RWPE2 (cell line): ENCODE results near the gene KNOP1.

Experiments
- ATAC-seq: fragments of 200-7000 bp; cut with Tn5 transposase; 3 replicates; pipeline ENCODE4 v1.9.1; 2021; ENCODE audit warnings: low read depth
- DNase-seq: peaks from one replicate; pipeline ENCODE4 v3.0.0-alpha.2; 2020; ENCODE audit warnings: low spot score
- H3K27ac ChIP-seq: fragments of 450-650 bp; 2 replicates; pipeline ENCODE4 v1.5.1; 2017; ENCODE audit warnings: mild to moderate bottlenecking; ENCODE audit not compliant: poor library complexity, severe bottlenecking
- H3K27me3 ChIP-seq: fragments of 250-450 bp; sonication (Bioruptor Pico); 2 replicates; pipeline ENCODE4 v1.5.1; 2021; ENCODE audit warnings: mild to moderate bottlenecking, moderate library complexity; ENCODE audit not compliant: insufficient read depth, poor library complexity, severe bottlenecking
- H3K36me3 ChIP-seq: fragments of 250-450 bp; sonication (Bioruptor Pico); 2 replicates; pipeline ENCODE4 v1.5.1; 2020; ENCODE audit warnings: low read depth, mild to moderate bottlenecking, moderate library complexity
- H3K4me1 ChIP-seq: fragments of 250-450 bp; sonication (Bioruptor Pico); 2 replicates; pipeline ENCODE4 v1.5.1; 2021; ENCODE audit warnings: mild to moderate bottlenecking, moderate library complexity; ENCODE audit not compliant: insufficient read depth, poor library complexity, severe bottlenecking
- H3K4me3 ChIP-seq: fragments of 250-450 bp; sonication (Bioruptor Pico); 2 replicates; pipeline ENCODE4 v1.5.1; 2021; ENCODE audit warnings: mild to moderate bottlenecking, moderate library complexity; ENCODE audit not compliant: severe bottlenecking
- H3K9me3 ChIP-seq: fragments of 250-450 bp; sonication (Bioruptor Pico); 2 replicates; pipeline ENCODE4 v1.5.1; 2021; ENCODE audit warnings: mild to moderate bottlenecking, moderate library complexity; ENCODE audit not compliant: severe bottlenecking
- TF ChIP-seq, protein P1 (sequence below): fragments of 450-650 bp; IDR thresholded peaks from one replicate; pipeline ENCODE4 v1.5.1; 2017; ENCODE audit warnings: mild to moderate bottlenecking, moderate library complexity; ENCODE audit not compliant: poor library complexity, severe bottlenecking

Gene KNOP1

DNA sequence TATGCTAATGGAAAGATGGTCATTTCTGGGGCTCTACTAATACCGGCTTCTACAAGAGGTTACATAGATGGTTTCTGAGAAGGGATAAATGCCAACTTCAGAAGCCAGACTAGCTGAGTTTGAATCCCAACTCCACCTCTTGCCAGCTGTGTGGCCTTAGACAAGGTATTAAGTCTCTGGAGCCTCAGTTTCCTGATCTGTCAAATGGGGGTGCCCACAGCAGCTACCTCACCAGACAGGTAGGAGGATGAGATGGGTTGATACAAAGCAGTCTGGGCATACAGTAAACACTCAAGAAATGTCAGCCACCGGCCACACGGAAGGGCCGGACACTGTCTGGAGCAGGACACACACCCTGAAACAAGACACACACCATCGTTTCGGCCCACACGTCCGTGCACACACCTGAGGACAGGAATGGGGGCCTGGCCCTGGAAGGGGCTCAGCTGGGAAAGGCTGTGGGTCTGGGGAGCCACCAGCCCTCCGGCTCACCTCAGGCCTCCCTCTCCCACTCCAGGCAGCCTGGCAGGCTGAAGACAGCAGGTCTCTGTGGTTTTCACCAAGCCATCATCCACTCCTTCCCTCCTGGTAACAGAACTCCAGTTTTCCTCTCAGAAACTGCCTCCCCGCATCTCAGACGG, 5.5 kb downstream of the KNOP1 start:
- Histone ChIP-seq H3K4me1 (peaks cover 3% of the 10 kb centered on the region), H3K36me3 (peaks cover 42% of the 10 kb centered on the region), H3K27me3 (no peaks in the 10 kb centered on the region), H3K4me3 (no peak overlapping the region), H3K27ac (no peak overlapping the region), H3K9me3 (no peaks in the 10 kb centered on the region)
- TF ChIP-seq, protein P1, sequence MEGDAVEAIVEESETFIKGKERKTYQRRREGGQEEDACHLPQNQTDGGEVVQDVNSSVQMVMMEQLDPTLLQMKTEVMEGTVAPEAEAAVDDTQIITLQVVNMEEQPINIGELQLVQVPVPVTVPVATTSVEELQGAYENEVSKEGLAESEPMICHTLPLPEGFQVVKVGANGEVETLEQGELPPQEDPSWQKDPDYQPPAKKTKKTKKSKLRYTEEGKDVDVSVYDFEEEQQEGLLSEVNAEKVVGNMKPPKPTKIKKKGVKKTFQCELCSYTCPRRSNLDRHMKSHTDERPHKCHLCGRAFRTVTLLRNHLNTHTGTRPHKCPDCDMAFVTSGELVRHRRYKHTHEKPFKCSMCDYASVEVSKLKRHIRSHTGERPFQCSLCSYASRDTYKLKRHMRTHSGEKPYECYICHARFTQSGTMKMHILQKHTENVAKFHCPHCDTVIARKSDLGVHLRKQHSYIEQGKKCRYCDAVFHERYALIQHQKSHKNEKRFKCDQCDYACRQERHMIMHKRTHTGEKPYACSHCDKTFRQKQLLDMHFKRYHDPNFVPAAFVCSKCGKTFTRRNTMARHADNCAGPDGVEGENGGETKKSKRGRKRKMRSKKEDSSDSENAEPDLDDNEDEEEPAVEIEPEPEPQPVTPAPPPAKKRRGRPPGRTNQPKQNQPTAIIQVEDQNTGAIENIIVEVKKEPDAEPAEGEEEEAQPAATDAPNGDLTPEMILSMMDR = no peak
- DNase-seq (no peak), ATAC-seq (no peak)

DNA sequence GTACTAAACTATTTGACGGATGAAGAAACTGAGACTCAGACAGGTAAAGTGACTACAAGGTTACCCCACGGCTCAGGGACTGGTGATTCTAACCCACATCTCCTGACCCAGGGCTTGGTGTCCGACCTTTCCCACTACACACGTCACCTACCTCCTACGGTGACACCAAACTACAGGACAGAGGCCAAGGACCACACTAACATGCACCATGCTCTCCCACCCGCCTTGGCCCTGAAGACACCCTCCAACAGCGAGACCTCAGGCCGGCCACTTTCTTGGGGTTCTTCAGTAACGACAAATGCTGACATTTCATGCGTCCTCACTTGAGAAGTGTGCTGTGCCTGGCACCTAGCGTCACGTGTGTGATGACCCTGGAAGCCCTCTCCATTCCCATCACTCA, 6.4 kb downstream of the KNOP1 start:
- Histone ChIP-seq H3K27ac (no peak overlapping the region), H3K9me3 (no peaks in the 10 kb centered on the region), H3K27me3 (no peaks in the 10 kb centered on the region), H3K4me3 (no peak overlapping the region), H3K4me1 (peaks cover 3% of the 10 kb centered on the region), H3K36me3 (peaks cover 49% of the 10 kb centered on the region)
- ATAC-seq (no peak), DNase-seq (no peak)
- TF ChIP-seq, protein P1 = no peak

DNA sequence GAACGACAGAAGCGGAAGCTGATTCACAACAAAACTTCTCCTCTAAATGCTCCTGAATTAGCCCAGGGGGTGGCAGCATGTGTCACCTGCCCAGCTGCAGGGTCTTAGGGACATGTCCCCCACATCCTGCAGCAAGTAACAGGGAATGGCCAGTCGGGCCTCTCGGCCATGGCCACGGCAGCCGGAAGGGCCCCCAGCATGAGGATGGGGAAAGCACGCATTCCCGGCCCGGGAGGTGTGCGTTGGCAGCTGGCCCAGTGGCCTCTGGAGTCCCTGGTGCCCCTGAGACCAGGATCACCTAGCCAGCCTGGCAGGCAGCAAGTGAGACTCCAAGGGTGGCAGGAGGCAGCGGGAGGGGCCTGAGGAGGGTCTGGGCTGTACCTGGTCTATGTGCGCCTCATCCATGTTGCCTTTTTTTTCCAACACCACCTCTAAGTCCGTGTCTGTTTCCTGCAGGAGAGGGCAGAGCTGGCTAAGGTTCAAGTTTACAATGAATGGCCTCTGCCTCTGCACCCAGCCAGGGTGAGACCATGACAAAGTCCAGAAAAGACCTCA, 7.0 kb downstream of the KNOP1 start:
- TF ChIP-seq, protein P1 = no peak
- DNase-seq = no peak
- H3K9me3 ChIP-seq = no peaks in the 10 kb centered on the region
- H3K36me3 ChIP-seq = peaks cover 55% of the 10 kb centered on the region
- no peak overlapping the region for H3K27ac ChIP-seq
- ATAC-seq = no peak
- H3K4me3 ChIP-seq = no peak overlapping the region
- no peaks in the 10 kb centered on the region for H3K27me3 ChIP-seq
- H3K4me1 ChIP-seq = peaks cover 3% of the 10 kb centered on the region

DNA sequence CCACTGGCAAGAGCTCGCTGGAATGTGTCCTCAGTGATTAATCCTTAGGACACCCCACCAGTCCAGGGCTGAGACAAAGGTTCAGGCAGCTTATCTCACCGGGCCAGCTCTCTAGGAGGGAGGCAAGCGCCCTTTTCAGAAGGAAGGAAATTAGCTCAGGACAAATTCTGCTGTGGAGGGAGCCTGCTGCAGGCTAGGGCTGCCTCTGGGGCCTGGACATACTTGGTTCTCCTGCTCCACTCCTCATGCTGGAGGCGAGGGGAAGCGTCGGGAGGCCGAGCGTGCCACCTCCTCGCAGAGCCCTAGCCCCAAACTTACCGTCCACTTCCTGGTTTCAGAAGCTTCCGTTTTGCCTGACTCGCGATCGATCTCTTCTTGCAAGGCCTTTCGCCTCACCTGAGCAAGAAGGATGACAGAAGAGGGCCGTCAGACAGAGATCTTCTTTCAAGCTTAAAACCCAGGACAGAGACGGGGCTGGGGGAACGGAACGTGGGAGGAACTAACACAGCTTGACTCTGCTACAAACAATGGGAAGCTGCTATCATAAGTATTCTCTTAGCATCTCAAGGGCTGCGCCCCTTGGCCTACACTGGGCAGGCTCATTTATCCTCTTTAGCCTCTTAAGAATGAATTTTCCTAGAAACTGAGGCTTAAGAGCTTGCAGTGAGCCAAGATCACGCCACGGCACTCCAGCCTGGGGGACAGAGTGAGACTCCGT, 7.7 kb downstream of the KNOP1 start:
- no peak for DNase-seq
- H3K27me3 ChIP-seq = no peaks in the 10 kb centered on the region
- H3K9me3 ChIP-seq = no peaks in the 10 kb centered on the region
- peaks cover 62% of the 10 kb centered on the region for H3K36me3 ChIP-seq
- no peak for ATAC-seq
- H3K27ac ChIP-seq = no peak overlapping the region
- H3K4me1 ChIP-seq = no peaks in the 10 kb centered on the region
- no peak overlapping the region for H3K4me3 ChIP-seq
- TF ChIP-seq, protein P1 = no peak
